Heart left ventricle (tissue), 16 donors: Measurements from ENCODE around the gene CCDC82. TPM values are rescaled to one million over a fixed set of nuclear protein-coding genes. Genes with fewer than 3 reads are reported as not detected.

Experiments
- ATAC-seq, 4 donors: fragments of 200-7000 bp; cut with Tn5 transposase; one replicate each; pipeline ENCODE4 v1.9.1; 2020 to 2022; ENCODE audit warnings: moderate library complexity in 4 of 4, mild to moderate bottlenecking in 3 of 4, moderate number of reproducible peaks in 1 of 4
- DNase-seq, 5 donors: peaks; one replicate each; pipeline ENCODE4 v3.0.0-alpha.2; 2020
- H3K27ac ChIP-seq, 12 donors: fragments of 200-600 bp; sonication (generic) in 4 of 12; one replicate each; pipeline versions ENCODE4 v1.5.0 to v1.8.0; 2016 to 2022; ENCODE audit warnings: mild to moderate bottlenecking in 2 of 12
- H3K27me3 ChIP-seq, 9 donors: fragments of 200-600 bp; sonication (generic) in 2 of 9; one replicate each; pipeline versions ENCODE4 v1.5.1 to v1.8.0; 2016 to 2022; ENCODE audit warnings: mild to moderate bottlenecking in 3 of 9
- H3K36me3 ChIP-seq, 9 donors: fragments of 200-600 bp; sonication (generic) in 2 of 9; one replicate each; pipeline versions ENCODE4 v1.5.0 to v1.8.0; 2018 to 2022; ENCODE audit warnings: mild to moderate bottlenecking in 2 of 9
- H3K4me1 ChIP-seq, 12 donors: fragments of 200-600 bp; sonication (generic) in 4 of 12; one replicate each; pipeline versions ENCODE4 v1.5.0 to v1.8.0; 2016 to 2022; ENCODE audit warnings: mild to moderate bottlenecking in 3 of 12
- H3K4me3 ChIP-seq, 12 donors: fragments of 200-600 bp; sonication (generic) in 4 of 12; one replicate each; pipeline versions ENCODE4 v1.5.0 to v1.8.0; 2017 to 2022; ENCODE audit warnings: mild to moderate bottlenecking in 9 of 12, moderate library complexity in 4 of 12
- H3K9me3 ChIP-seq, 12 donors: fragments of 200-600 bp; sonication (generic) in 4 of 12; one replicate each; pipeline versions ENCODE4 v1.5.0 to v1.8.0; 2016 to 2022; ENCODE audit warnings: mild to moderate bottlenecking in 1 of 12
- POLR2A ChIP-seq, 2 donors: fragments of 450-650 bp; IDR thresholded peaks; one replicate each; pipeline ENCODE4 v1.6.1; 2017; ENCODE audit warnings: antibody characterized with exemption in 2 of 2, mild to moderate bottlenecking in 2 of 2, moderate library complexity in 2 of 2
- WGBS, 4 donors: extraction: QIAGEN DNeasy Blood & Tissue Kit in 2 of 4; methylation state at CpG; one replicate each; pipeline versions ENCODE4 v1.1.5 to v1.1.7; 2013 to 2018; 5-methylcytosine and 5-hydroxymethylcytosine counted together
- intact Hi-C, 10 donors: fragments of 100-400 bp; cut with DNase I; formaldehyde crosslinking; loops; one replicate each; pipeline versions ENCODE4 v1.11.1 to v1.14.2; 2022
- polyA plus RNA-seq, 2 donors: library from polyadenylated mRNA; stranded (reverse); fragments of 200-250 nt; gene quantifications; one replicate each; pipeline ENCODE4 v1.2.3, GENCODE V29; 2013
- total RNA-seq, 9 donors: library from RNA; depleted of rRNA in 2 of 9; stranded (reverse); fragments of >200 nt in 2 of 9; fragmentation: NEBNext Ultra II Directional in 3 of 9; extraction: Animal tissue kit (Norgen Biotek cat#: 25700) in 3 of 9; gene quantifications; one replicate each; pipeline versions ENCODE4 v1.1.0 to v1.2.4, GENCODE V29; 2016 to 2023
- TF ChIP-seq, protein P1 (sequence below), 12 donors: fragments of 200-600 bp; sonication (generic) in 4 of 12; IDR thresholded peaks; one replicate each; pipeline versions ENCODE4 v1.5.0 to v1.8.0; 2018 to 2022; ENCODE audit warnings: antibody characterized with exemption in 12 of 12, mild to moderate bottlenecking in 5 of 12
- donor health status: ischemic (EF 13 %, LVEDD 7.1; RV severe dilation, severe dysfunction).
- donor health status: healthy with polysubstance abuse.
- donor health status: DM: no; HTN: yes; CAD: no.
- donor health status: DM: no; HTN: no; CAD: no.
- donor health status: ischemic (EF 25% LVEDD 6.9; RV normal size, moderate dysfunction).
- donor health status: ischemic (EF 25% LVEDD 5.7; RV mildly dilated, moderate dysfunction).
- donor health status: healthy.
- donor health status: DM: yes; HTN: yes; CAD: no.
- donor health status: ischemic (EF 35%, LVEDD 5.7; RV mildly dilated, moderate dysfunction).
- donor health status: nonischemic (EF 11% LVEDD 7.7; RV severe dilation, severe dysfunction).
- donor health status: DM: yes; HTN: yes; CAD: no.
- donor health status: PGD.
- donor health status: ischemic (EF 29% LVEDD 5.4; RV normal size, mild dysfunction).
- donor health status: nonischemic (EF 23%, LVEDD 6.1; RV moderate dilation, normal function).

CCDC82 gene
- total and polyA plus RNA-seq, 11 donors, result 5.4 to 16.4 (median 14.5) TPM

DNA sequence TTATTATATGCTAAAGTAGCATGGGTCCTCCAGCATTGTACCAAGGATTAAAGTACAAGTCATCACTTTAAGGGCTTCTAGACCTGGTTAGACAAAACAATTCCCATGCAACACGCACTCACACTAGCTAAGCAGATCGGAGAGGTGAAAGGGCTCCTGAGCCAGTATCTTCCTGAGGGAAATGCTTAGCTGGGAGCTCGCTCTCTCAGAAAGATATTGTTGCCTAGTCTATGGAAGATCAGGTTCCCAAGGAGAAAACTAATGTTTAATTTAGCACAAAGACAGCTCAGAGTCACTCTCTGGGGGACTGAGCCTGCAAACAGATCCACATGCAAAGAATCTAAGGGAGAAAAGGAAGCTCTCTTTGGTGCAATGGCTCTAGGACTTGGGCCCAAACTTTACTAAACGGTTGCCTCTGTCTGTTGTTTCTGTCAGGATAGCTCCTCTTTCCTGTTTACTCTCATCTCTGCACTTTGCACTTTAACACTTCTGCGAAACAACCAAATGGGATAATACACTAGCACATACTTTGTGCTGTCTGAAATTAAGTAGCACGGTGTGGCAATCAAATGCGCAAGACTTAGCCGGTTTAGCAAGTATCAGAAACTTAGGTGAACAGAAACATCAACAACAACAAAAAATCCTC lies 57.5 kb downstream of the CCDC82 start:
- peak; percentile 8 to 40 (median 30) for ATAC-seq
- TF ChIP-seq, protein P1, sequence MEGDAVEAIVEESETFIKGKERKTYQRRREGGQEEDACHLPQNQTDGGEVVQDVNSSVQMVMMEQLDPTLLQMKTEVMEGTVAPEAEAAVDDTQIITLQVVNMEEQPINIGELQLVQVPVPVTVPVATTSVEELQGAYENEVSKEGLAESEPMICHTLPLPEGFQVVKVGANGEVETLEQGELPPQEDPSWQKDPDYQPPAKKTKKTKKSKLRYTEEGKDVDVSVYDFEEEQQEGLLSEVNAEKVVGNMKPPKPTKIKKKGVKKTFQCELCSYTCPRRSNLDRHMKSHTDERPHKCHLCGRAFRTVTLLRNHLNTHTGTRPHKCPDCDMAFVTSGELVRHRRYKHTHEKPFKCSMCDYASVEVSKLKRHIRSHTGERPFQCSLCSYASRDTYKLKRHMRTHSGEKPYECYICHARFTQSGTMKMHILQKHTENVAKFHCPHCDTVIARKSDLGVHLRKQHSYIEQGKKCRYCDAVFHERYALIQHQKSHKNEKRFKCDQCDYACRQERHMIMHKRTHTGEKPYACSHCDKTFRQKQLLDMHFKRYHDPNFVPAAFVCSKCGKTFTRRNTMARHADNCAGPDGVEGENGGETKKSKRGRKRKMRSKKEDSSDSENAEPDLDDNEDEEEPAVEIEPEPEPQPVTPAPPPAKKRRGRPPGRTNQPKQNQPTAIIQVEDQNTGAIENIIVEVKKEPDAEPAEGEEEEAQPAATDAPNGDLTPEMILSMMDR (IDR thresholded peaks at IDR 0.05), result no peak
- TF ChIP-seq POLR2A (IDR thresholded peaks at IDR 0.05), result no peak
- Histone ChIP-seq H3K4me1 (peaks cover 0 to 79% (median 28%) of the 10 kb centered on the region in 12 donors), H3K9me3 (no peaks in the 10 kb centered on the region), H3K27ac (peak overlapping the region in 6 of 12 donors; percentile 5 to 30 (median 22)), H3K27me3 (no peaks in the 10 kb centered on the region), H3K4me3 (no peak overlapping the region), H3K36me3 (peaks cover 0 to 4% (median 0%) of the 10 kb centered on the region in 9 donors)
- 63 to 72% (median 65%) methylated on average over 8 of the region's 8 CpGs for WGBS, 4 donors
- intact Hi-C loops, result loop anchor here in 2 of 10 donors (10.0 kb wide), 3 partner anchors 57 to 107 kb away; no protein-coding TSS in a partner anchor
- DNase-seq, result no peak

DNA sequence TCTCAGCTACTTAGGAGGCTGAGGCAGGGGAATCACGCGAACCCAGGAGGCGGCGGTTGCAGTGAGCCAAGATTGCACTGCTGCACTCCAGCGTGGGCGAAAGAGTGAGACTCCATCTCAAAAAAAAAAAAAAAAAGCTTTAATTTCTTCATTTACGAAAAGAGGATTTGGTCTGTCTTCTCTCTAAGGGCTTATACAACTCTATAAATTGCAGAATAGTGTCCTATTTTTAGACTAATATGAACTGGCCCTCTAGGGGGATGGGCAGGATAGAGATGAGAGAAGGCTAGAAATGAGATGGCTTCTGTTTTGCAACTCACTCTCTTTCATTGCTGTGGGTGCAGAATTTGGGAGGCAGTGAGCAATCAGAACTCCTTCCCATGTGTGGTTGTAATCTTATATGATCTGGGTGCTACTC lies 58.0 kb downstream of the CCDC82 start:
- Histone ChIP-seq H3K27ac (peak overlapping the region in 5 of 12 donors; percentile 5 to 61 (median 27)), H3K27me3 (no peaks in the 10 kb centered on the region), H3K9me3 (no peaks in the 10 kb centered on the region), H3K4me3 (no peak overlapping the region), H3K36me3 (peaks cover 0 to 4% (median 0%) of the 10 kb centered on the region in 9 donors), H3K4me1 (peaks cover 0 to 74% (median 26%) of the 10 kb centered on the region in 12 donors)
- no peak for DNase-seq
- 76 to 81% (median 79%) methylated on average over 7 of the region's 7 CpGs for WGBS, 4 donors
- TF ChIP-seq, protein P1 (IDR thresholded peaks at IDR 0.05), result no peak
- no peak for TF ChIP-seq POLR2A (IDR thresholded peaks at IDR 0.05)
- peak; percentile 11 to 84 (median 74) for ATAC-seq
- intact Hi-C loops, result loop anchor here in 2 of 10 donors (10.0 kb wide), 3 partner anchors 57 to 107 kb away; no protein-coding TSS in a partner anchor

DNA sequence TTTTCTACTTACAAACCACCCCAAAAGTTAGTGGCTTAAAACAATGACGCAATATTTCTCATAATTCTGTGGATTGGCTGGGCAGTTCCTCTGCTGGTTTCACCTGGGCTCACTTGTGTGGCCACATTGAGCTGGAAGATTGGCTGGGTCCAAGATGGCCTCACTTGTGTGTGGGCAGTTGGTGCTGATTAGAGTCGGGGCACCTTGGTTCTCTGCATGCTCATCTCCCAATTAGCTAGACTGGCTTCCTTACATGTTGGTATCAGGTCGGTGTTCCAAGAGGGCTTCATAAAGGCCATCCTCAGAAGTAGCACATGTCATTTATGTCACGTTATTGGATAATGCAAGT lies 59.2 kb downstream of the CCDC82 start:
- Histone ChIP-seq H3K36me3 (peaks cover 0 to 3% (median 0%) of the 10 kb centered on the region in 9 donors), H3K4me1 (peaks cover 0 to 68% (median 25%) of the 10 kb centered on the region in 12 donors), H3K27ac (no peak overlapping the region), H3K27me3 (no peaks in the 10 kb centered on the region), H3K9me3 (no peaks in the 10 kb centered on the region), H3K4me3 (no peak overlapping the region)
- ATAC-seq (no peak), DNase-seq (no peak)
- WGBS, 4 donors, result 97 to 100% (median 98%) methylated on average over 4 of the region's 4 CpGs
- TF ChIP-seq, protein P1 (IDR thresholded peaks at IDR 0.05), result no peak
- no peak for TF ChIP-seq POLR2A (IDR thresholded peaks at IDR 0.05)
- intact Hi-C loops, result loop anchor here in 2 of 10 donors (10.0 kb wide), 3 partner anchors 56 to 106 kb away; no protein-coding TSS in a partner anchor

DNA sequence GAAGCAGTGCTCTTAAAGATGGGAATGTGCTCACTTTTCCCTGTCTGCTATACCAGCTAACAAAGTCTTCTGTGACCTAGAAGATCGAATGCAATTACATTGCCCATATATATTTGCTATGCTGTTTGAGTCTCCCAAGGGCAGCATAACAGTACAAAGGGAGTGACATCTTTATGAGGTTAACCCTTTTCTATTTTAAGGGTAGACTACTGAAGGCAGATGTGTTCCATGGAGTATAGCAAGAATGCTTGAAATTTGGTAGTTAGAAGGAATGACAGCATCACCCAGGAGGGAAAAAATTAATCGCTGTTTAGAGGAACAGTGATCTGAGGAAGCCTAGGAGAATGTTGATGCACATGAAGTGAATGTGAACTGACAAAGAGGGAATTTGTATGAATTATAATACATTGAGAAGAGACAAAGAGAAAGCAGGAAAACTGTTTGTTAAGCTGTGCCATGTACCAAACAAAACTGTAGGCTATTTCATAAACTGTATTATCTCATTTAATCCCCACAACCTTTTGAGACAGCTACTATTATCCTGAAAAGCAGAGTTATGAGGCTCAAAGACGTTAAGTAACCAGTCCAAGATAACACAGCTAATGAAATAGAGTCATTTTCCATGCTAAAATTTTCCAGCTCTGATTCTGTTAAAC lies 59.7 kb downstream of the CCDC82 start:
- WGBS, 4 donors, result 76 to 85% (median 84%) methylated on average over 3 of the region's 3 CpGs
- intact Hi-C loops, result loop anchor here in 2 of 10 donors (10.0 kb wide), 3 partner anchors 55 to 105 kb away; no protein-coding TSS in a partner anchor
- H3K4me3 ChIP-seq, result no peak overlapping the region
- H3K27ac ChIP-seq, result no peak overlapping the region
- H3K27me3 ChIP-seq, result no peaks in the 10 kb centered on the region
- peaks cover 0 to 68% (median 28%) of the 10 kb centered on the region in 12 donors for H3K4me1 ChIP-seq
- DNase-seq (no peak), ATAC-seq (no peak)
- no peaks in the 10 kb centered on the region for H3K9me3 ChIP-seq
- TF ChIP-seq, protein P1 (IDR thresholded peaks at IDR 0.05), result no peak
- H3K36me3 ChIP-seq, result no peaks in the 10 kb centered on the region
